LNCAP (cell line): ENCODE measurements around the gene PRRT4.

Experiments
- CTCF ChIP-seq: fragments of 450-650 bp; IDR thresholded peaks from 2 replicates; pipeline ENCODE4 v1.5.1; 2017; ENCODE audit warnings: mild to moderate bottlenecking

Gene PRRT4

DNA sequence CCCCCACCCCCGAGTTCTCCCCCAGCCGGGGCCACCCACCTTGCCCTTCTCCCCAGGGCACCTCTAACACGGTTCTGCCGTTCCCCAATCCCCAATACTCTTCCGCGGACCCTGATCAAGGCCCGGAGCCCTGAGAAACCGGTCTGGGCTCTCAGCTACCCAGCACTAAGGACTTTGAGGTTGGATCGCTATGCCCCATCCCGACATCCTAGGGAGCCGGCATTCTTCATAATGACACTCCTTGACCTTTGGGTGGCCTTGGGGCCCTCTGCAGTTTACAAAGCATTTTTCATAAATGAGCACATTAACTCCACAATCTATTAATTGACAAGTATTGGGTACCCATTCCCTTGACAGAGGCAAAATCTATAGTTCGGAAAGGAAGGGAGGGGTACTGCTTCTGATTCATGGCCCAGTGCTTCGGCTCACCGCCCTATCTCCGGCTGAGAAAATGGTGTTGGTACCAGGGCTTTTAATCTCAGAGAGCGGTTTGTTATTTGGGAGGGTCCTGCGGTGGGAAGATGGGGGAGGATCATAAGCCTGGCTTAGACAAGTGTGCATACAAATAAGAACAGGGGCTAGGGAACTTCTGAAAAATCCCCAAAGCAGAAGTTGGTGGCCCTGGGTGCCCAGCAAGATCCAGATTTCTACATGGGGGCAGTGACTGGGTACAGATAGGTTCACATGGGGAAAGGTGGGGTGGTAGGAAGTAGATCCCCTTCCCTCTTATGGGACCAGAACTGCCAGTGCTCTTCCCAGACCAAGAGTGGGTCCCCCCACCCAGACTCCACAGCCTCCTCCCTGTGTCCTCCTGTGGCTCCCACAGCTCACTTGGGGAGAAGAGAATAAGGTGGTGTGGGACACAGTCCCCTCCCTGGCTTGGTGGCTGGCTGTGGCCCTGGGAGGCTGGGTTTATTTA lies 45.1 kb upstream of the PRRT4 start:
- TF ChIP-seq CTCF: no peak

- TF ChIP-seq CTCF: no peak
These were observed 44.2 kb upstream of the PRRT4 start for GRCh38 chr7:128405471-128406313.

DNA sequence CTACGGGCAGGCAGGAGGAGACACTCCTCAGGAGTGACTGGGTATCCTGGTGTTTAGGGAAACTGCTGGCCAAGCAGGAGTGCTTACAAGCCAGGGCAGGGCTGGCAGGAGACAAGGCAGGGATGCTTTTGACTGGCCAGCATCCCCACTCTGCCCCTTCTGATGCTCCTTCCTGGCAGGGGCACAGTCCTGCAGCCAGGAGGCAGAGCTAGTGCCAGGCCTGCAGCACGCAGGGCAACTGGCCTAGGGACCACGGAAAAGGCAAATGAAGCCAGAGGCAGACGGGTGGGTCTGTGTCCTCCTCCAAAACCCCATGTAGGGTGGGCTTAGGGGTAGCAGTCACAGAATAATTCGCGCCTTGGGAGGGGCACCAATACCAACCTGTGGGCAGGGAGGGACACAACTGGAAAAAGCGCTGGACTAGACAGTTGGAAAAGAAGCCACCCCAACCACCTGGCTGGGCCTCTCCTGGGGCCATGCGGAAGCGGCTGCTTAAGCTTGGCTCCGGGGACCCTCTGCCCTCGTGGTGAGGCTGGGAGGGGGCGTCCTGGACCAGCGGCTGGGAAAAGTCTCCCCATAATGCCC lies 43.5 kb upstream of the PRRT4 start:
- TF ChIP-seq CTCF: no peak

DNA sequence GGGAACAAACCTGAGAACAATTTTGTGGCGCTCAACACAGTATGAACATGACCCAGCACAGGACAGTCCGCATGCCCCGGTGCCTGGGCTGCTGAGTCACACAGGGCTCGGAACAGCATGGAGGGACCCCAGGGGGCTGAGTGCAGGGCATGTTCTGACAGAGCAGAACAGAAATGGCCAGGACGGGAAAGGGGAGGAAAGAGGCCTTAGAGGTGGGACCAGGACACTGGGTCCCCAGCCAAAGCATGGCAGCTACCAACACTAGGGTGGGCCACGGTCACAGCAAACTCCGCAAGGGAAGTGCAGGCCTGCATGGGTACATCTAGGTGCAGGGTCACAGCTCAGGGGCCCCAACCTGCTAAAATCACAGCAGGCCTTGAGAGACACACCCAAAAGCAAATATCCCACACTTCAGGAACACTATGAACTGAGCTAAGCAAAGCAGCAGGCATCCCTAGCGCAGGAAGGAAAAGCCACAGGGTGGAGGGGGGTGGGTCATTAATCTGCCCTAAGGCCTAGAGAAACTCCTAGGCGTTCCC lies 42.7 kb upstream of the PRRT4 start:
- no peak for TF ChIP-seq CTCF

- no peak for TF ChIP-seq CTCF
These were observed 42.2 kb upstream of the PRRT4 start for GRCh38 chr7:128403676-128404075.

DNA sequence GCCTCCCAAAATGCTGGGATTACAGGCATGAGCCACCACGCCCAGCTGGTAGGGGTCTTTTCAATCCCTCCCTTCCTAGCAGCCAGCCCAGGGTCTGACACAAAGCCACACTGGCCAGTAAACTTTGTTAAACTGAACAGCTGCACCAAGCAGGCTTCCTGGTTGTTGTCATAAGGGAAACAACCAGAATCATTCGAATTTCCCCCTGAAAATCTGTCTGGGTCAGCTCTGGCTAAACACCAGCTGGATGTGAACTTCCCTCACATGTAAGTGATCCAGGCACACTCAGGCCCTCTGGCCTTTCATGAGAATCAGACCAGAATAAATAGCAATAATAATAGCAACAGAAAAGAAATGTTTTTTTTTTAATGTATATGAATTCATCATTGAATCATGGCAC lies 40.9 kb upstream of the PRRT4 start:
- TF ChIP-seq CTCF: no peak

DNA sequence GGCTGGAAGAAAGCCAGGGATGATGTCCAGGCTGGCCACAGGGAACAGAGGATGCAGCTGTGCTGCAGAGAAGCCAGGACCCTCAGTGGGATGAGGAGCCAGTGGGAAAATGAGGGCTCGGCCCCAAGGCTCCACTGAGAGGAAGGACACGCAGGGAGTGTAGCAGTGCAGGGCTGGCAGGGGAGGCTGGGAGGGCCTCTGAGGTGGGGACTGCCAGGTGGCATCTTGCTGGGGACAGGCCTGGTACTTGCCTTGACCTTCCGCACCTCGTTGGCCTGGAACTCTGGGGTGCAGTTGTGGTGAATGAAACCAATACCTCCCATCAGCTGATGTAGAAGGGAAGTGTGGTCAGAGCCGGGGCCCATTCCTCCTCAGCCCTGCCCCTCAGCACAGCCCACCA lies 39.1 kb upstream of the PRRT4 start:
- no peak for TF ChIP-seq CTCF
